A172 (cell line): Measurements from ENCODE around the gene CADPS2. TPM values are rescaled to one million over a fixed set of nuclear protein-coding genes. Genes with fewer than 3 reads are reported as not detected.
"Not testable (repeated sequence)": the region's sequence is repeated elsewhere in the genome, so short reads cannot be mapped to it uniquely, and the experiment has no call there.

ENCODE experiments used
- DNase-seq: peaks from one replicate; pipeline ENCODE4 v3.0.0-alpha.2; 2015; ENCODE audit warnings: low spot score
- total RNA-seq: library from RNA; depleted of rRNA; stranded (reverse); fragments of >200 nt; shearing (Covaris generic); gene quantifications from 2 replicates; pipeline ENCODE4 v1.2.3, GENCODE V29; 2014

The CADPS2 gene
- total RNA-seq, 1 experiment from 2014 or later, result 3.4 TPM

- DNase-seq, result peak; percentile 15
Observed at GRCh38 chr7:122675011-122675410, 211.2 kb downstream of the CADPS2 start.

GRCh38 chr7:122674502-122674901, 211.8 kb downstream of the CADPS2 start:
- peak; percentile 35 for DNase-seq

GRCh38 chr7:122673951-122674350, 212.3 kb downstream of the CADPS2 start:
- DNase-seq, result no peak

DNA sequence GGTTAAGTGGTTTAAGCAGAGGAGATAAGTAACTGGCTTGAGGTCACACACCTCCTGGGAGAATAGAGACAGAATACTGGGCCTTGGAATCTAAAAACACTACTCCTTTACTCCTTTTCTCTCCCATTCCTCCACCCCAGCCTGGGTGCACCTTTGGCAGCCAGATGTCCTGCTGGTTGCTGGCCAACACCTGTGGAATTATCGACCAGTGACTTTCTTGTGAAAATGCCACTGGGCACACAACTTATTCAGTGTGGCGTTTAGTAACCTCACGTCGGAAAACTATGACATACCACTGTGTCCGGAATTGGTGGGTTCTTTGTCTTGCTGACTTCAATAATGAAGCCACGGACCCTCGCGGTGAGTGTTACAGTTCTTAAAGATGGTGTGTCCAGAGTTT, 213.7 kb downstream of the CADPS2 start:
- DNase-seq, result no peak

DNA sequence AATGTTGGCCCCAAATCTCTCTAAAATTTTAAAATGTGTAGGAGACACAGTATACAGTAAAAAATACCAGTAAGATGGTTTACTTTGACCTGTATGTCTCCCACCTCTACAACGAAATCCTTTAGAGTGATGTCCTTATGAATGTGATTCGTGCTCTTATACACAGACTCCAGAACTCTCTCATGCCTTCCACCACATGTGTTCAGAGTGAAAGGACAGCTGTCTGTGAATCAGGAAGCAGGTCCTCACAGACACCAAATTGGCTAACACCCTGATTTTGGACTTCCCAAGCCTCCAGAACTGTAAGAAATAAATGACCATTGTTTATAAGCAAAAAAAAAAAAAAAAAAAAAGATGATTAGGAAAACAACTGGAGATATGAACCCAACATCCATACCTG, 222.5 kb downstream of the CADPS2 start:
- no peak for DNase-seq

DNA sequence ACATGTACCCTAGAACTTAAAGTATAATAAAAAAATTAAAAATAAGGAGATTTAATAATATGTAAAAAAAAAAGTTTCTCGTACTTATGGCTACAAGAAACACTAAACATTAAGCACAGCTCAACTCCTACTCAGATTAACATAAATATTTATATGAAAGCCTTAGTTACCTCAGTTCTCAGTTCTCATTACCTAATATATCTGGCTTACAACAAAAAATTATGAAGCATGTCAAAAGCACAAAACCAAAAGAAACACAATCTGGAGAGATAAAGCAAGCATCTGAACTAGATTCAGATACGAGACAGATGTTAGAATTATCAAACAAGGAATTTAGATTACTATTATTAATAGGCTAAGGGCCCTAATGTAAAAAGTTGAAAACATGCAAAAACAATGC, 227.4 kb downstream of the CADPS2 start:
- DNase-seq, result no peak

DNA sequence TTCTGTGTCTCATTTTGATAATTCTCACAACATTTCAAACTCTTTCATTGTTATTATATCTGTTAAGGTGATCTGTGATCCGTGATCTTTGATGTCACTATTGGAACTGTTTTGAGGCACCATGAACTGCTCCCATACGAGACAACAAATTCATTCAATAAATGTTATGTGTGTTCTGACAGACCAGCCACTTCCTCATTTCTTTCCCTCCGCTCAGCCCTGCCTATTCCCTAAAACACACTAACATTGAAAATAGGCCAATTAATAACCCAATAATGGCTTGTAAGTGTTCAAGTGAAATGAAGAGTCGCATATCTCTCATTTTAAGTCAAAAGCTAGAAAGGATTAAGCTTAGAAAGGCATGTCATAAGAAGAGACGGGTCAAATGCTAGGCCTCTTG, 232.6 kb downstream of the CADPS2 start:
- DNase-seq, result no peak

DNA sequence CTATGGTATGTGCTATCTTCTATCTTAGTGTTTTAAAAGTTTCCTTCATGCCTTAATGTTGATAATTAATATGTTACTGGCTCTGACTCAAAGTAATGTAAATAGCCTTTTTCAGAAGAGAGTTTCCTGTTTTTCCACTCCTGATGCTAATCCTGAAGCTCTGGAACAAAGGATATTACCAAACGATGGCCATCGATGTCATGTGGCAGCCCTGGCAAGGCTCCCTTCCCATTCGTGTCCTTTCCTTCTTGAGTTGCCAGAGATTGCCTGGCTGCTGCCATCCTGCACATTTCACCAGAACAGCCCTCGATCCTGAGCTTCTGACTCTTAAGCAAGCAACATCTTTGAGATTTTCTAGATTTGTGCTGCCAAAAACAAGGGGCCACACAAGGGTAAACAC, 233.4 kb downstream of the CADPS2 start:
- no peak for DNase-seq

- no peak for DNase-seq
Observed at GRCh38 chr7:122651451-122651850, 234.8 kb downstream of the CADPS2 start.

- DNase-seq, result no peak
Observed at GRCh38 chr7:122643250-122643649, 243.0 kb downstream of the CADPS2 start.

DNA sequence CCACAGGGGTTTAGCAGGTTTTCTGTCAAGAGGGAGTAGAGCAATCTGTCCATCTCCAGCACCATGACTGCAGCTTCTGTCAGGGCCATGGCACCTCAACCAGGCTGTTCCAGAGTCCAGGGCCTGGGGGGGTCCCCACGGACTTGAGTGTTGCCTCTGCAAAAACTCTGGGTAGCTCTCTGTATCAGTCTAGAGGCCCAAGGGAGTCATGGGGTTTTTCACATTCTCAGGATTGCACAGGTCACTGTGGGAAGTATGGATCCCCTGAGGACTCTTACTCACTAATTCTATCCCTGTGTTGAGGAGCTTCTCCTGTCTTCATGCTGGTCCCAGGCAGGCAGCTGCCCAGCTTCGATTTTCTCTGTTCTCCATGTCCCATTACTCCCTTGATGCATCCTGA, 247.8 kb downstream of the CADPS2 start:
- no peak for DNase-seq

DNA sequence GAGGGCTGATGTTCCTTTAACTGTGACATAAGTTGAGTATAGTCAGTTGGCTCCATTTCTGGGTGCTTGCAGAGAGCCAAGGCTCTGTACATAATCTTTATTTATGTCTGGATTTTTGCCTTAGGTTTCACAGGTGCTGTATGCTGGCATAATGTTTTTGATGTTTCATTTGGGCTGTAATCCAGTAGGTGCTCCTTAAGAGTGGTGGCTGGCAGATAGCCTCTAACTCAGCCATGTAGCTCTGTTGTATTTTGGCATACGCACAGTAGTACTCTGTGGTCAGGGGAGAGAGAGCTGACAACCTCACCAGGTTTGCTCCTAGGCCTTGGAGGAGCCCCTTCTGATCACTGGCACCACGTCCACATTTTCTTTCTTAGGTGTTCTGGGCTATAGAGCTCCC, 248.5 kb downstream of the CADPS2 start:
- no peak for DNase-seq

DNA sequence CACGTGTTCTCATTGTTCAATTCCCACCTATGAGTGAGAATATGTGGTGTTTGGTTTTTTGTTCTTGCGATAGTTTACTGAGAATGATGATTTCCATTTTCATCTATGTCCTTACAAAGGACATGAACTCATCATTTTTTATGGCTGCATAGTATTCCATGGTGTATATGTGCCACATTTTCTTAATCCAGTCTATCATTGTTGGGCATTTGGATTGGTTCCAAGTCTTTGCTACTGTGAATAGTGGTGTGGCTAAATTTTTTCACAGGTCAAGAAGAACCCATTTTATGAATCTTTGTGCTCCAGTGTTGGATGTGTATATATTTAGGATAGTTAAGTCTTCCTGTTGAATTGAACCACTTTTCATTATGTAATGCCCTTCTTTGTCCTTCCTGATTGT, 250.8 kb downstream of the CADPS2 start:
- DNase-seq, result not testable (repeated sequence)

DNA sequence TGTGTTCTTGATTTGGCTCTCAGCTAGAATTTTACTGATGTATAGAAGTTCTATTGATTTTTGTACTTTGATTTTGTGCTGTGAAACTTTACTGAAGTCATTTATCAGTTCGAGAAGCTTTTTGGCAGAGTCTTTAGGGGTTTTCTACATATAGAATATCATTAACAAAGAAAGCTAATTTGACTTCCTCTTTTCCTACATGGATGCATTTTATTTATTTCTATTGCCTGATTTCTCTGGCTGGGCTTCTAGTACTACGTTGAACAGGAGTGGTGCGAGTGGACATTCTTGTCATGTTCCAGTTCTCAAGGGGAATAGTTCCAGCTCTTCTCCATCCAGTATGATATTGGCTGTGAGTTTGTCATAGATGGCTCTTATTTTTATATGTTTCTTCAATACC, 252.8 kb downstream of the CADPS2 start:
- DNase-seq, result no peak

DNA sequence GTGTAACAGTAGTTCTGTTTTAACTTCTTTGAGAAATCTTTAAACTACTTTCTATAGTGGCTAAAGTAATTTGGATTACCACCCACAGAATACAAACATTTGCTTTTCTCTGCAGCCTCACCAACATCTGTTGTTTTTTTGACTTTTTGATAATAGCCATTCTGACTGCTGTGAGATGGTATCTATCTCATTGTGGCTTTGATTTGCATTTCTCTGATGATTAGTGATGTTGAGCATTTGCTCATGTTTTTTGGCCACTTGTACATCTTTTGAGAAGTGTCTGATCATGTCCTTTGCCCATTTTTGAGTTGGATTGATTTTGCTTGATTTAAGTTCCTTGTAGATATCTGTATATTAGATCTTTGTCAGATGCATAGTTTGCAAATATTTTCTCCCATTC, 254.0 kb downstream of the CADPS2 start:
- DNase-seq, result no peak

DNA sequence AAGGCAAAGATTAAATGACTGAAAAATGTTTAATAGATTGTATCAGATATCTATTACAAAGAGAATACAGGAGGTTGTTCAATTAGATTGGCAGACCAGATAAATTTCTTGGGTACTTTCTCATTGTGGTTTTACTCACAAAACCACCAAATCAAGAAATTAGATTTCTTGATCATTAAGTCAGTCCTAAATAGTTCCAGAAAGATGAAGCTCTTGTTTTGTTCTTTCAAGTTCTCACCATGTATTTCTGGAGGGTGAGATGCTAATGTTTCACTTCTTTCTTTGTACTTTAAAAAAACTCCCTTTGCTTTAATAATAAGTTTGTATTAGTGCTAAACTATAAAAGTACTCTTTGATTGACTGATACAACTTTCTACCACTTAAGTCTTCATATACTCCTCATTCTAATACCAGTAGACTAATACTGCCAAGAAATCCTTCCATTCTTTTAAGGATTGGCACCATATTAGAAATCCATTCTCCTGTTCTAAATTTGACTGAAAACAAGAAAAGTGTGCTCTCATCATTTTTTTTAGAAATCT, 256.8 kb downstream of the CADPS2 start:
- no peak for DNase-seq

DNA sequence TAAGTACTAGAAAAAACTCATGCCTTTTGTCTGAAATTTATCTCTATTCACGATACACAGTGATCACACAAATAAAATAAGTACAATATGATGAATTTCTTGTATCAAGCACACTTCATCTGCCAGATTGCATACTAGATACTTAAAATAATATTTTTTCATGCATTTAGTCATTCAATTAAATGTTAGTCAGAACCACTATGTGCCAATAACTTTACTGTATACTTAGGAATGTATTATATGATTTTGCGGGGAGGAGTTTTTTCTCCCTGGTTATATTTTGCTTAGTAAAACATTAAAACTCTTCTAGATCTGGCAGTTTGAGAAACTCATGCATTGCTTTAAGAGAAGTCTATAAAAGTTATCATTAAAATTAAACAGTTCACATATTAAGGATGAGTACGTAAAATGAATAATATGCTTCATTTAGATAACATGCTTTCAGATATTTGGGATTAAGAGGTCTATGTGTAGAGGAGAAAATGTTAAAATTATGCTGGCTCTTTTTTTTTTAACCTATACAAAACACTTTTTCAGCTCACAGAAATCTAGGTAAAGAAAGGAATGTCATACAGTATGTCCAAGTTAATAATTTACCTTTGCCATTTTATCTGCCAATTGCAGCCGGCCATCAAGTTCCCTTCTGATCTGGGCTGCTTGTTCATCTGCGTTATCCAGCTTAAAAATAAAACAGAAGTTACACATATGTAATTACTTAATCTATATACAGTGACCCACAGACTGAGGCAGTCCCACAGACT, 257.4 kb downstream of the CADPS2 start:
- DNase-seq, result no peak

GRCh38 chr7:122626785-122627184, 259.5 kb downstream of the CADPS2 start:
- DNase-seq, result no peak

- DNase-seq, result no peak
Observed at GRCh38 chr7:122622682-122623081, 263.6 kb downstream of the CADPS2 start.

DNA sequence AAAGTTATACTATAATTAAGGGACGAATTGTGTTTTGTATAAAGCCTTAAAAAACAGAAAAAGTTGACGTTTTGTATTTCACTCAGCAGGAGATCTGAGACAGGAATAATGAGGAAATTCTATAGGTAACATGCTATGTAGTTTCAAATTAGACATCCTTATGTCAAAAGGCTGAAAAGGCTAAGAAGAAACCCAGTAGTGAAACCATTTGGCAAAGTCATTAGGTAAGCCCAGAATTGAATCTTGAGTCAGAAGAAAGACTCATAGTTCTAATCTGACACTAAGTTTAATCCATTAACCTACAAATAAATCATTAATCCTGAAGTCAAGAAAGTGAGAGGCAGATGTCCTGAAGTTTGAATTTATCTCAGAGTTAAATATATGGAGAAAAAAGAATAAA, 266.6 kb downstream of the CADPS2 start:
- DNase-seq, result no peak

DNA sequence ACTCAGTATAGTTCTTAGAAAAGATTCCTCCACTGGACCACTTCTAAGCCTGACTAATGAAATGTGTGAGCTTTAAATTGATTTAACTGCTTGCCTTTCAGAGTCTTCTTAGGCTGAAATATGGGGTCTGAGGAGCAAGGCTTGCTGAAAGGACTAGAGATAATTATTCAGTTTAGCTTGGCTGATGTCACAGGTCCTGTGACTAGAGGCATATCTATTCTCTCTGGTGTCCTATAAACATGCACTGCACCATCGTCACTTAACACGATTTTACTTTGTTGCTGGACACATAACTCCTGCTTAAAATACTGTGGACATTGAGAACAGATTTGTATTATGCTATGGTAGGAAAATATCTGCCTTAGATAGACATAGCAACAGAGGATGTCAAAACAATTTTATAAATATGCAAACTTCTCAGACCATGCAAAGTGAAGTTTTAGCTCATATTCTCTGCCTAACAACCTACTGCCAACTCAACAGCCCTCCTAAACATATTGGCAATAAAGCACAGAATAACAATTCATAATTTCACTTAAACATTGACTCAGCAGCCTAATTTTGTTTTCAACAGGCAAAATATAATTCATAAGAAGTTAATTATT, 267.6 kb downstream of the CADPS2 start:
- DNase-seq, result no peak

DNA sequence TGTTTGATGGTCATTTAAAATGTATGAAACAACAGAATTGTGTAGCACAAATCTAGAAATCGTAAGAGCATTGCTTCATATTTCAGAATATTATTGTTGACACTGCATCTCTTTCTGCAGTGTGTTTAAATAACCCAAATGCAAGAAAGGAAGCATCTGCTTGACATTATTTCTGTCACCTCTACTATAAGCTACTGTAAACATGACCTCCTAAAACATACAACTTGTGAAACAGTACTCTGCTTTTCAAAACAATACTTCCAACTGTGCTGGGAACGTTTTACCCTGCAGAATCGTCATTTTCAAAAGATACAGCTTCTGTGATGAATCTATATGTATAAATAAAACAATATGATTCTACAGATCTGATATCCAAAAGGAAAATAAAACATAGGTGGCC, 269.3 kb downstream of the CADPS2 start:
- no peak for DNase-seq

DNA sequence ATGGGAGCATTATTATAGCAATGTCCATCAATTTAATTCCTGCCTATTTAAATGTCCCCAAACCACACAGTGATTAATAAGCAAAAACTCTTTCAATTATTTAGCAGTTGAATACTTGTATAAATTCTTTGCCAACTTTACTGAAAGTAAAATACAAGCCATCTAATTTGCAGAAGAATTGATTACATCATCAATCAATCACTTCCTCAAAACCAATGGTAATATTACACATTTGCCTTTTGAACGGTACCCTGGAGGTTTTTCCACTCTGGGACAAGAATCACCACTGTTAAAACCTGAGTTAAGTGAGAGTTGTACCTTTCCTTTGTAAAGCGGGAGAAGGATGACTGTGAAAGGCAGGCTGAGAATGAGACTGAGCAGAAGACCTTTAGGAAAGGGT, 280.3 kb downstream of the CADPS2 start:
- no peak for DNase-seq
